ENCODE data around the gene PPP2R5C.
A peak's percentile ranks its signal among the peaks of the same experiment; 100 is the strongest.

Gene PPP2R5C

GRCh38 chr14:101844751-101845150 is 83.2 kb downstream of the PPP2R5C start:
- no peak for DNase-seq

- DNase-seq, result no peak
Observed at GRCh38 chr14:101845496-101845895, 84.0 kb downstream of the PPP2R5C start.

- no peak for DNase-seq
Observed at GRCh38 chr14:101845896-101846295, 84.4 kb downstream of the PPP2R5C start.

- DNase-seq, result no peak
Observed at GRCh38 chr14:101849125-101849524, 87.6 kb downstream of the PPP2R5C start.

- no peak for DNase-seq
Observed at GRCh38 chr14:101849640-101850039, 88.1 kb downstream of the PPP2R5C start.

- no peak for DNase-seq
Observed at GRCh38 chr14:101851183-101851582, 89.7 kb downstream of the PPP2R5C start.

GRCh38 chr14:101851736-101852405 is 90.4 kb downstream of the PPP2R5C start:
- DNase-seq, result peak; percentile 10

GRCh38 chr14:101852785-101853184 is 91.3 kb downstream of the PPP2R5C start:
- DNase-seq, result no peak

GRCh38 chr14:101853455-101854018 is 92.0 kb downstream of the PPP2R5C start:
- DNase-seq, result no peak

- no peak for DNase-seq
Observed at GRCh38 chr14:101854366-101854765, 92.9 kb downstream of the PPP2R5C start.

GRCh38 chr14:101855958-101856357 is 94.4 kb downstream of the PPP2R5C start:
- DNase-seq, result no peak

- no peak for DNase-seq
Observed at GRCh38 chr14:101856536-101856935, 95.0 kb downstream of the PPP2R5C start.

- DNase-seq, result no peak
Observed at GRCh38 chr14:101857226-101857625, 95.7 kb downstream of the PPP2R5C start.

GRCh38 chr14:101858791-101859537 is 97.5 kb downstream of the PPP2R5C start:
- DNase-seq, result no peak

GRCh38 chr14:101859538-101859902 is 98.0 kb downstream of the PPP2R5C start:
- no peak for DNase-seq

GRCh38 chr14:101859958-101860357 is 98.4 kb downstream of the PPP2R5C start:
- DNase-seq, result no peak

GRCh38 chr14:101861464-101861863 is 100.0 kb downstream of the PPP2R5C start:
- DNase-seq, result no peak

- DNase-seq, result no peak
Observed at GRCh38 chr14:101862177-101862576, 100.7 kb downstream of the PPP2R5C start.

- no peak for DNase-seq
Observed at GRCh38 chr14:101862711-101863110, 101.2 kb downstream of the PPP2R5C start.

GRCh38 chr14:101865288-101865687 is 103.8 kb downstream of the PPP2R5C start:
- DNase-seq, result no peak

GRCh38 chr14:101867854-101868253 is 106.3 kb downstream of the PPP2R5C start:
- DNase-seq, result no peak

- no peak for DNase-seq
Observed at GRCh38 chr14:101869217-101869616, 107.7 kb downstream of the PPP2R5C start.

- no peak for DNase-seq
Observed at GRCh38 chr14:101870273-101870939, 108.9 kb downstream of the PPP2R5C start.

GRCh38 chr14:101872346-101872745 is 110.8 kb downstream of the PPP2R5C start:
- DNase-seq, result no peak
